Activated CD8-positive, alpha-beta memory T cell treated with anti-CD3 and anti-CD28 coated beads, Interleukin-2, amount 50 U/mL, for 4 hours (primary cell): Measurements from ENCODE around the gene KLHL2.
"Not testable (repeated sequence)": the region's sequence is repeated elsewhere in the genome, so short reads cannot be mapped to it uniquely, and the experiment has no call there.

Source experiments
- DNase-seq: peaks from one replicate; pipeline ENCODE4 v3.0.0-alpha.2; 2020

Gene KLHL2

DNA sequence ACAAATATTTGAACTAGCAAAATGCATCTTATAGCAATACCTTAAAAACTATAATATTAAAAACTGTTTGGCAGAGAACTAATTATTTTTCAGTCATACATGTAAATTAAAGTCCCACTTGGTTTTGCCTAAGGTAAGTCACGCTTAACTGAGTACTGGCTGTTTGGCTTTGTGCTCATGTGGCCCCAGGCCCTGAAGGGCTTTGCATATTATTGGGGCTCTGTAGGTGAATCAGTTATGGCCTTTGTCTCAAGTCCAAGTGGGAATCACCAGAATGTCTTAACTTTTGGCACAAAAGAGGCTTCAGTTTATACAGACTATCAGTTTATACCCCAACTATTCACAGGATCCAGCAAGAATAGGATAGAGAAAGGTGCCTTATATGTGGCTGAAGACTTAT lies 29.5 kb downstream of the KLHL2 start:
- not testable (repeated sequence) for DNase-seq

DNA sequence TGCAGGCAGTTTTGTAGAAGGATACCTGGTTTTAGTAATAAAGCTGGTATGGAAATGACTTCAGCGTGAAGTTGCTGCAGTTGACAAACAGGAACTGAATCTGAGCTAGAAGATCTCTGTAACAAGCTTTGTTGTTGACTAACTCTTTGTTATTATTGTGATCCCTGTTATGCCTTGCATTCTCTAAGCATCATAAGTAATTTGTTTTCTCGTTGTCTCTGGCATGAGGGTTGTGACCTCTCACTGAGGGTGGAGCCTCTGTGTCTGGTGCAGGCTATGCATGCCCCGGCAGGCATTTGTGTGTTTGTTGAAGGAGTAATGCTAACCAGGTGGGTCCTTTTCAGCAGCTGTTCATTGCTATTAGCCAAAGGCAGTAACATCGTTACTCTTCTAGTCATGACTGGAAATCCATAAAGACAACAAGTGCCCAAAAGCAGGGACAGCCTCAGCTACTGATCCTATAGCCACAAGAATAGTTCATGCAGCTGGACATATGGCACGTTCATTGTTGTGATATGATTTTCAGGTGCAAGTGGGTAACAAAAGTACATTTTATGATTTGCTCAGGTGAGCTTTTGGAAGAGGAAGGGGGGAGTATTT lies 30.8 kb downstream of the KLHL2 start:
- DNase-seq, result not testable (repeated sequence)

DNA sequence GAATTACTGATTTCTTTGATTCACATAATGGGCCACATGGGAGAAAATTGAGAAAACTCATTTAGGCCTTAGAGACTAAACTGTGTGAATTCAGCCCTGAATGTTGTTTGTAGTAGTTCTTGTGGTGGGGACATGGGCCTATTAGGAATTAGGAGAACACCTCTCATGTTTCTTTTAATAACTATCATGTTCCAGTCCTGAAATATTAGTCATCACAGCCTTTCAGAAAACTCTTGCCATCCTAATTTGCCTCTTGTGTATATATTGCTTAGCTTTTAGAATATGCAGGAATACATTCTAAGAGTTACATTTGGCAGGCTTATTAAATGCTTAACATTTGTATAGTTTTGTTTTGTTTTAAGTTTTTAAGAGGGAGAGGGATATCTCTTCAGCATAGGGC lies 33.4 kb downstream of the KLHL2 start:
- not testable (repeated sequence) for DNase-seq

DNA sequence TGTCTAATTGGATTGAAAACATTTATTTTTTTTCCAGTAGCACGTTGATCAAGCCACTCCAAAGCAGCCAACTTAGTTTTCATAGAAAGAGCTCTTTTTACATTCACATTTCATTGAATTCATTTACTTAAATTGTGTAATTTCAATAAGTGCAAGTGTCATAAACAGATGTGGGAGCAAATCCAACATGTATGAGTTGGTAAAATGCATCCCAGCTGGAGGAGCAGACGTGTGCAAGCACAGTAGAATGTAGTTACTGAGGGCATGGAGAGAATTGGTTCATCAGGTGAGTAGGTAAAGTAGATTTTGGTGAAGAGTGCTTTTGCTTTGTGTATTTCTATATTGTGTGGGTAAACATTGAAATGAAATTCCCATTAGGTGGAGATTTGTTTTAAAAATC lies 36.8 kb downstream of the KLHL2 start:
- not testable (repeated sequence) for DNase-seq

DNA sequence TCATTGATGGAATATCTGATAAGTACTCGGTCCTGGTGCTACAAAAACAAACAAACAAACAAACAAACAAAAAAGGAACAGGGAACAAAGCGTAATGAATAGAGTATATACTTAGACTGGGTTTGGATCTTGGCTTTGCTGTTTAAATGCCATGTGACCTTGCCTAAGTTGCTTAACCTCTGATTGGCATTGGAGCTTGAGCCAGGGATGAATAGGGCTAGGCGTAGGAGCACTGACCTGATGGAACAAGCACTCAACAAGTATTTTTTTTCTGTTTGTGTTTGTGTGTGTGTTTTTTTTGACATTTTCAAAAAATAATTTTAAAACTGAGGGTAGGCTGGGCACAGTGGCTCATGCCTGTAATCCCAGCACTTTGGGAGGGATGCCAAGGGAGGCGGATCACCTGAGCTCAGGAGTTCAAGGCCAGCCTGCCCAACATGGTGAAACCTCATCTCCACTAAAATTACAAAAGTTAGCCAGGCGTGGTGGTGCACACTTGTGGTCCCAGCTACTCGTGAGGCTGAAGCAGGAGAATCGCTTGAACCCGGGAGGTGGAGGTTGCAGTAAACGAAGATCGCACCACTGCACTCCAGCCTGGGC lies 37.3 kb downstream of the KLHL2 start:
- not testable (repeated sequence) for DNase-seq

DNA sequence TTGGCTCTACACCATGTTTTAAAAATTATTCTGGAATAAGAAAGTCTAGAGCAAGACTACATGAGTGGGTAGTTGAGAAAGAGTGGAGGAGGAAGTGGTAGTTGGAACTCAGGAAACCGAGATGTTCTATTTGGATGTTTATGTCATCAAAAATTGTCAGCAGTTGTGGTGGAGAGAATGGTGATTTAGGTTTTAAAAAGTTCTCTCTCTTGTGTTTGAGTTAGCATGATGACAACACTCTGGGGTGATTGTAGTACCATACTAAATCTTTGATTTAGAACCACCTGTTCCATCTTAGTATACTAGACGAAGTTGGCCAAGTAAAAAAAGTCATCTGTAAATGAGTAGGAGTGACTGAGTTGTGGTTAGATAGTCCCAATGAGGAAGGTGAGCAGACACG lies 40.7 kb downstream of the KLHL2 start:
- DNase-seq, result no peak

DNA sequence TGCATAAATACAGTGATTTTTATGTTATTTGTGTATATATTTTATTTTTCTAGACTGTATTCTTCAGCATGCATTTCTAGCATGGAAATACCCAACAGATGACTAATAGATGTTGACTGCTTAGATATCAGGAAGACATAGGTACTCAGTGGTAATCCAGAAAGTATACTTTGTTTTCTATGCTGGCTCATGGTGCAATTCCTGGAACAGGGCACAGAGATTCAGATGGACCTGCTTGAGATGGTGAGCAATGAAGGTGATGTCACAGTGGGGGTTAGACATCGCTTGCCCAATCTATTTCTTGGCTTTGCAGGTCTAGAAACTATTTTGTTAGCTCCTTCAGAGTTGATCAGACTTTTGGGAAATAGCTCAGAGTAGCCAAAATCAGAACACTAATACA lies 41.5 kb downstream of the KLHL2 start:
- not testable (repeated sequence) for DNase-seq

DNA sequence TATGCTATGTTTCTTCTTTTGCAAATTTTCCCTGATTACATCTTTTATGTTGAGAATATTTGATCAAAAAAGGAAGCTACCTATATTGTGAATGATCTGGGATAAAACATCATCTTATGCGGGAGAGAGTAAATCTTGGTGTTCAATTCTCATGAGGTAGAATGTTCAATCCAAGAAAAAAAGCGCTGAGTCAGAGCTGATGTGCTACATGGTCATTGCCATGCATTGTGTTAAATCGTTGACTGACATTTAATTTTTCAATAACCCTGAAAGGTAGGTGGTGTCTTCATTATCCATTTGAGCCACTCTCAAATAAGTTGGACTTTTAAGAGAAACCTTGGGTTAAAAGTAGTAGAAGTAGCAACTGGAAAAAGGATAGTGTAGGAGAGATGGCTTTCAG lies 47.4 kb downstream of the KLHL2 start:
- not testable (repeated sequence) for DNase-seq

DNA sequence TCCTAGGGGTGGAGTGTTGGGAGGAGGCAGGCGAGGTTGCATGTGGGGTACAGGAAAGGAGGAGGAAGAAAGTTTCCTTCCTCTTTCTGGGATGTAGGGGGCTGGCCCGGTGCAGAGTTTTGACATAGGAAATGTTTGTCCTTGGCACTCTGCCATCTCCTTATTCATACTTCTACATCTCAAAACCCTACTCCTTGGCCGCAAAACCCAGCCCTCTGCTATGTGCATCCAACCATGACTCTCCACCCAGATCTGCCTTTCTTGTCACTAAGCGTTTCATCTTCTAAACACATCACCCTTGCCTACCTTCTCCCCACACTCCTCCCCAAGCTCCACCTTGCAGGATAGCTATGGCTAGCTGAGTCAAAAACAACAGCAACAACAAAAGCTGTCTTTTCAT lies 48.1 kb downstream of the KLHL2 start:
- peak; percentile 38 for DNase-seq

DNA sequence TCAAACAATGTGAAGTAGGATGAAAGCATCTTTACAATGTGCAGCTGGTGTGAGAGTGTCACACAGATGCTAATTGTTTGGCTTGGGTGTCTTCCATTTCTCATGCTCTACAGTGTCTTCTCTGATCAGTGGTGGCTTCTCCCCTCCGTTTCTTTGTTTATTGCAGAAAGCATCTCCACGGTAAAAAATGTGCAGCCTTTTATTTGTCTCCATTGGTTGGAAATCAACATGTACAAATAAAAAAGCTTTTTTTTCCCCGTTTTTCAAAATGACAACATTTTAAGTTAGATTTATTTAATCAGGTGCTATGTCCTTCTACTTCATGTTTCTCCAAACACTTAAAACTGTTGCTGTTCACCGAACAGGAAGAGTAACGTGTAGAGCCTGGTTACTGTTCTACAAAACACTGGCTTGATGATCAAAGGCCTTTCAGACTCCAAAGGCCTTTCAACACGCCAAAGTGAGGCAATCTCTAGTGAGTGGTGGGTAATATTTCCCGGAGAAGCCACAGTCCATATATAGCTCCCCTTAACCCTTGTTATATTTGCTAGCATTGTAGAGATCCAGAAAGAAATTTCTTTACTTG lies 48.8 kb downstream of the KLHL2 start:
- not testable (repeated sequence) for DNase-seq

DNA sequence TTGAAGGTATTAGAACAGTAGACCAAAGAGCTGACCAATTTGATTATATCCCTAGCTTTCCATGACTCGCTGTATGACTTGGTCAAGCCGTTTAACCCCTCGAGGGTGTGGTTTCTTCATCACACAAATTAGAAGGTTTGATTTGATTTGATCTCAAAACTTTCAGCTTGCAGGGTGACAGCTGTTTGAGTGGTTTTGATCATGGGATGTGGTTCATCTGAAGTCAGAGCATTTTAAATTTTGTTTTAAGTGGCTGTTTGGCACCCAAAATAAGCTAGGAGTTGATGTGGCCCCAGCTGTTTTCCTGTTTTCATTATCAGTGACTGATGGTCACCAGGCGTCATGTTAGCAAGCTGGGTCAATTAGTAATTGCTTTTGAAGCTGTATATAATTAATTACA lies 52.4 kb downstream of the KLHL2 start:
- not testable (repeated sequence) for DNase-seq

DNA sequence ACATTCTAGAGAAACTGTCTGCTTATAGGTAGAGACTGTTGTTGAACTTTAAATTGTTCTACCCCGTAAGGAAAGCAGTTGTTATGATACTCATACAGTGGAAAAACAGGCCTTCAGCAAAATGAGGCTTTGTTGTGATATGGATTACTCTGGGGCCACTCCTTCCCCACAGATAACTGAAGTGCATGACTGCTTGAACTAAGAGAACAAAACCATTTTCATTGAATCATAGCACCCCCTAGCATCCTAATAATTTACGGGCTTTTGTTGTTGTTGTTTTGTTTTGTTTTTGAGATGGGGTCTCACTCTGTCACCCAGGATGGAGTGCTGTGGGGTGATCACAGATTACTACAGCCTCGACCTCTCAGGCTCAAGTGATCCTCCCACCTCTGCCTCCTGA lies 54.9 kb downstream of the KLHL2 start:
- DNase-seq, result not testable (repeated sequence)

DNA sequence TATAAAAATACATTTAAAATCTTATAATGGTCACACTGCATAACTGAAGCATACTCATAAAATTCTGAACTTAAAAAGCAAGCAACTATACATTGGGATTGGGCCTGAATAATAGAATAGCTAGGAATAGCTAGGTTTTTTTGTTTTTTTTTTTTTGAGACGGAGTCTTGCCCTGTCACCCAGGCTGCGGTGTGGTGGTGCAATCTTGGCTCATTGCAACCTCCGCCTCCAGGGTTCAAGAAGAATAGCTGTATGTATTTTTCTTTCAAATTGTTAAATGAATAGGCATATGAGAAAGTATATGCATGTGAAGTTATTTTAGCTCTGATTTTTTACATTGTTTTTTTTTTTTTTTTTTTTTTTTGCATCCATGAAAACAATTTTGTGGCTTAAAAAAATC lies 56.1 kb downstream of the KLHL2 start:
- DNase-seq, result not testable (repeated sequence)

DNA sequence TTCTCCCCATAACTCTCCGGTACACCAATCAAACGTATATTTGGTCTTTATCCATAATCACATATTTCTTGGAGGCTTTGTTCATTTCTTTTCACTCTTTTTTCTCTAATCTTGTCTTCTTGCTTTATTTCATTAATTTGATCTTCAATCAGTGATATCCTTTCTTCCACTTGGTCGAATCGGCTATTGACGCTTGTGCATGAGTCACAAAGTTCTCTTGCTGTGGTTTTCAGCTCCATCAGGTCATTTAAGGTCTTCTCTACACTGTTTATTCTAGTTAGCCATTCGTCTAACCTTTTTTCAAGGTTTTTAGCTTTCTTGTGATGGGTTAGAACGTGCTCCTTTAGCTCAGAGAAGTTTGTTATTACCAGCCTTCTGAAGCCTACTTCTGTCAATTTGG lies 62.6 kb downstream of the KLHL2 start:
- DNase-seq, result not testable (repeated sequence)

DNA sequence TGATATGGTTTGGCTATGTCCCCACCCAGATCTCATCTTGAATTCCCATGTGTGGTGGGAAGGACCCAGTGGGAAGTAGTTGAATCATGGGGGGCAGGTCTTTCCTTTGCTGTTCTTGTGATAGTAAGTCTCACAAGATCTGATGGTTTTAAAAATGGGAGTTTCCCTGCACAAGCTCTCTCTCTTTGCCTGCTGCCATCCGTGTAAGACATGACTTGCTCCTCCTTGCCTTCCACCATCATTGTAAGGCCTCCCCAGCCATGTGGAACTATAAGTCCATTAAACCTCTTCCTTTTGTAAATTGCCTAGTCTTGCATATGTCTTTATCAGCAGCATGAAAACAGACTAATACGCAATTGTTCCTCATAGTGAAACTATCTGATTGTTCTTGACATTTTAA lies 66.1 kb downstream of the KLHL2 start:
- not testable (repeated sequence) for DNase-seq

DNA sequence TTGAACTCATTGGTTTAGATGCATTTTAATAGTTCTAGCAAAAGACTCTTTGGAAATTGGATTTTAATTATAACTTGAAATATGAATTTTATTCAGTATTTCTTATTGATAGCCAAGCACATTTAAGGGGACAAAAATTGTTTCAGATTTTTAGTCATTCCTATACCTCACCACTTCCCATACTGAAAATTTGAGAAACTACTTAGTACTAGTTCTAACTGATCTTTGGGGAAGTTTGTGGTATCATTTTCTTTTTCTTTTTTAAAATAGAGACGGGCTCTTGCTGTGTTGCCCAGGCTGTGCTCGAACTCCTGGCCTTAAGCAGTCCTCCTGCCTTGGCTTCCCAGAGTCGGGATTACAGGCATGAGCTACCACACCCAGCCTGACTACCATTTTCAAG lies 68.0 kb downstream of the KLHL2 start:
- not testable (repeated sequence) for DNase-seq

DNA sequence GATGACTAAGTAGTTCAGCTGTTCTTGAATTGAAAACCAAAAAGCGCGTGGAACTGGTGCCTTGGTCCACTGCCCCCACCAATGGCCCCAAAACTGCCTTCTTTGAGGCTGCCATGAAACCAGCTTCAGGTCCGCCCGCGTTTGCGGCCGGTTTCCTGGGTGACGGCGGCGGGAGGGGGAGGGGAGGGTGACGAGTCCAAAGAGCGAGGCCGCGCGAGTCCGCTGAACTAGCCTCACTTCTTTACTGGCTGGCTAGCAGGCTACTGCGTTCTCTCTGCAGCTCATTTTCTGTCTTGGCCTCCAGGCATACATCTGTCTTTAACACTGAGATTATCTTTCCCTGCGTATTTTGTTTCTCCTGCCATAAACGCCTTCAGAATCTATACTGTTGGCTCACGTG lies 72.2 kb downstream of the KLHL2 start:
- DNase-seq, result not testable (repeated sequence)

DNA sequence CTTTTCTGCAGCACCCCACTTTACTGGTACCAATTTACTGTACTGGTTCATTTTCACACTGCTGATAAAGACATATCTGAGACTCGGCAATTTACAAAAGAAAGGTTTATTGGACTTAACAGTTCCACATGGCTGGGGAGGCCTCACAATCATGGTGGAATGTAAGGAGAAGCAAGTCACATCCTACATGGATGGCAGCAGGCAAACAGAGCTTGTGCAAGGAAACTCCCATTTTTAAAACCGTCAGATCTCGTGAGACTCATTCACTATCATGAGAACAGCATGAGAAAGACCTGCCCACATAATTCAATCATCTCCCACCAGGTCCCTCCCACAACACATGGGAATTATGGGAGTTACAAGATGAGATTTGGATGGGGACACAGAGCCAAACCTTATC lies 77.3 kb downstream of the KLHL2 start:
- DNase-seq, result not testable (repeated sequence)

DNA sequence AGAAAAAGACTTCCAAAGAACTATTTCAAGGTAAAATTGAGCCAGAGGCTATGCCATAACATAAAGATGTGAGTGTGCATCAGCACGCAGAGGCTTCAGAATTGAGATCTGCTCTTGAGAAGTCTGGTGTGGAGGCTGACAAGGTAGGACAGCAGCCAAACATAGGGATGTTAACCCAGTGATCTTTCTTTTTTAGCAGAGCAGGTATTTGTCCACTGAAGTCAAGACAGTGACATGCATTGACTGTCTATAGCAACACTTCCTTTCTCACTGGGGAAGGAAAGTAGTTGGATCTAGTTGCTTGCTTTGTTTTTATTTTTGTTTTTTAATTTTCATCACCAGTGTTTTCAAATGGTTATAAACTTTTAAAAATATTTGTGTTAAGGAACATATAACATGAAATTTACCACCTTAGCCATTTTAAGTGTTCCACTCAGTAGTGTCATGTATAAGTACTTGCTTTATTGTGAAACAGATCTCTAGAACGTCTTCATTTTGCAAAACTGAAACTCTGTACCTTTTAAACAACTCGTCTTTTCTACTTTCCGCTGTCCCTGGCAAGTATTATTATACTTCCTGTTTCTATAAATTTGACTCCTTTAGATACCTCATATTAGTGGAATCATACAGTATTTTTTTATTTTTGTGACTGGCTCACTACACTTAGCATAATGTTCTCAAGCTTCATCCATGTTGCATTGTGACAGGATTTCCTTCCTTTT lies 79.4 kb downstream of the KLHL2 start:
- not testable (repeated sequence) for DNase-seq

DNA sequence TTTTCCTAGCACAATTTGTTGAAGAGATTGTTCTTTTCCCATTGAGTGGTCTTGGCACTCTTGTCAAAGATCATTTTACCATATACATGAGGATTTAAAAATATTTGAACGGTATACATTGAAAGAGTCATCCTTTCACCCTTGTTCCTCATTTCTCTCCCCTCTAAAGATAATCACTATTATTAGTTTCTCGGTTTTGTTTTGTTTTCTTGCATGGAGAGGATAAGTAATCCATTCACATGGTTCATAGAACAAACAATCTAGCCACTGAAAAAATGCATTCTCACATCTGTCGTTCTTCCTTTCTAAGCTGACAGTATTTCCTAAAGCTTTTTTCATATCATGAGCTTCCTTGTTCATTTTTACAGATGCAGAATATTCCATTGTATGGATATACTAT lies 80.9 kb downstream of the KLHL2 start:
- no peak for DNase-seq

DNA sequence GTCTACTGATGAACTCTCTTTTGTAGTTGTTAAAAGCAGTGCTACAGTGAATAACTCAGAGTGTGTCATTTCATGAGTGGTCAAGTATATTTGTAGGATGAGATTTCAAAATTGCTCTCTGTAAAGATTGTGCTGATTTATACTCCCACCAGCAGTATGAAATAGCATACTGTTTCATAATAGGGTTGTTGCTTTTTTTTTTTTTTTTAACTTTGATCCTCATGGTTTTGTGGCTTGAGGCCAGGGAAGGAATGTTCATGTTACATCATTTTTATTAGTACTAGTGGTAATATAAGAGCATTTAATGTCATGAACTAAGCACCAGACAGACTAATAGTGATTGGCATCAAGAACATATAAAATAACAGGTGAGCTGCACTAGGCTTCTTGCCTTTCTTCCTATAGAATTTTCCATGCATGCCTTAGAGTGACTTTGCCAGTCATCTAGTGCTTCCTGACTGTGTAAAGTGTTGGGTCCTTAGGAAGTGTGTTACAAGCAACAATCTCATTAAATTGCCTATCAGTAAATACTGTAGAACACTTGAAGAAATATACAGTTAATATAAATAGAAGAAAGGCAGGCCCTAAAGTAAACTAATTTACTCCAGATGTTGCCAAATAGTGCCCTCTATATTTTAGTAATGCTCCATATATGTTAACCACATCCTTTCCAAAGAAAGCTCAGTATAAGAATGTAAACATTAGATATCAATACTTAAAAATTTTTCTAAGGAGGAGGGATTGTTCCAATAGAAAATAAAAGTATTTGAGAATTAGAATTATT lies 81.5 kb downstream of the KLHL2 start:
- no peak for DNase-seq

DNA sequence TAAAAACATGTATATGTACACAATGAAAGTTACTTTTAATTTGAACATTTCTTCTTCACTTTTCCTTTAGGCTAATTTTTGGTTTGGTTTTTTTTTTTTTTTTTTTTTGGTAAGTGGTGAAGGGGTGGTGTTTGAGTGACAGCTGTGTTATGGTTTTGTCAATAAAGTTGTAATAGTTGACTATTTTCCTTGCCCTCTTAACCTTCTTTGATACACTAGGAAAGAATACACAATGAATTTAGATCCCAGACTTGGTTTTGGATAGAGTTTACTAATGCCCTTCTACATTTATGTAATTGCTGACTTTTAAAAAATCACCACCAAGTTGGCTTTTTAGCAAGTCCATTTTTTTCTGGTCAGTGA lies 82.0 kb downstream of the KLHL2 start:
- DNase-seq, result no peak

DNA sequence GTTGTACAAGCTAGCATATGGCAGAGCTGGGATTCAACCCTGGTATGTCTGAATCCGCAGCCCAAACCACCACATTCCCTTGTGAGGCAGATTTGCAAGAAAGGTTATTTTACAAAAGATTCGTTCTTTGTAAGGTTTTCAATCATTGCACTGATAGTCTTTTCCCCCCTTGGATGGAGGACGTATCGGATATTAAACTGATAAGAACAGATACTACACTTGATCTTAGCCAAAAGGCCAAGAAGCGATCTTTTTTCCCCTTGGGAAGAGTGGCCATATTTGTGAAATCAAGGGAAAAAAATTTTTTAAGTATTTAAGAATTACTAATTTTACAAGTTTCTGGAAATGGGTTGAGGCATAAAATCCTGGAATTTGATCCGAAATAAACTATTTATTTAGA lies 85.7 kb downstream of the KLHL2 start:
- DNase-seq, result no peak
